Testis (tissue), 3 donors: ENCODE results near the gene ADPGK. TPM values are rescaled to one million over a fixed set of nuclear protein-coding genes. Genes with fewer than 3 reads are reported as not detected.

Source experiments
- DNase-seq: peaks from one replicate; pipeline ENCODE4 v3.0.0-alpha.2; 2019
- H3K27ac ChIP-seq, 2 donors: fragments of 200-600 bp; sonication (generic); one replicate each; pipeline ENCODE4 v1.5.1; 2019
- H3K27me3 ChIP-seq: fragments of 200-600 bp; sonication (generic); one replicate; pipeline ENCODE4 v1.5.1; 2019
- H3K36me3 ChIP-seq: fragments of 200-600 bp; sonication (generic); one replicate; pipeline ENCODE4 v1.5.1; 2017; ENCODE audit warnings: low read depth; ENCODE audit errors: missing control alignments
- H3K4me1 ChIP-seq: fragments of 200-600 bp; sonication (generic); one replicate; pipeline ENCODE4 v1.5.1; 2019
- H3K4me3 ChIP-seq, 2 donors: fragments of 200-600 bp; sonication (generic); one replicate each; pipeline ENCODE4 v1.5.1; 2017 to 2019
- H3K9me3 ChIP-seq: fragments of 200-600 bp; sonication (generic); one replicate; pipeline ENCODE4 v1.5.1; 2017
- POLR2A ChIP-seq: fragments of 450-650 bp; IDR thresholded peaks from one replicate; pipeline ENCODE4 v1.6.1; 2017; ENCODE audit warnings: antibody characterized with exemption, mild to moderate bottlenecking, moderate library complexity
- WGBS, 2 donors: methylation state at CpG; one replicate each; pipeline ENCODE4 v1.1.5; 2018; 5-methylcytosine and 5-hydroxymethylcytosine counted together
- intact Hi-C: fragments of 100-400 bp; cut with DNase I; formaldehyde crosslinking; loops from one replicate; pipeline ENCODE4 v1.15.1; 2023; ENCODE audit warnings: low total_unique reads
- polyA plus RNA-seq: library from polyadenylated mRNA; stranded (reverse); fragments of 350-450 nt; fragmentation: Illumina TruSeq; extraction: RNeasy Lipid Tissue Mini Kit (QIAGEN cat#74804); gene quantifications from one replicate; pipeline ENCODE4 v1.2.3, GENCODE V29; 2014; ENCODE audit warnings: low read depth, low replicate concordance; ENCODE audit not compliant: insufficient read depth
- total RNA-seq, 2 donors: library from RNA; depleted of rRNA; stranded (reverse); fragments of >200 nt; gene quantifications; one replicate each; pipeline ENCODE4 v1.2.3, GENCODE V29; 2016
- TF ChIP-seq, protein P1 (sequence below), 3 experiments: fragments of 450-650 bp in 2 of 3; fragments of 200-600 bp in 1 of 3; sonication (generic) in 1 of 3; IDR thresholded peaks; one replicate each; pipeline ENCODE4 v1.5.1; 2016 to 2019; ENCODE audit warnings: antibody characterized with exemption in 3 of 3, mild to moderate bottlenecking in 2 of 3, moderate library complexity in 1 of 3

ADPGK gene
- total and polyA plus RNA-seq, 3 donors from 2014 or later, result 39.1 to 59.9 (median 55.6) TPM

DNA sequence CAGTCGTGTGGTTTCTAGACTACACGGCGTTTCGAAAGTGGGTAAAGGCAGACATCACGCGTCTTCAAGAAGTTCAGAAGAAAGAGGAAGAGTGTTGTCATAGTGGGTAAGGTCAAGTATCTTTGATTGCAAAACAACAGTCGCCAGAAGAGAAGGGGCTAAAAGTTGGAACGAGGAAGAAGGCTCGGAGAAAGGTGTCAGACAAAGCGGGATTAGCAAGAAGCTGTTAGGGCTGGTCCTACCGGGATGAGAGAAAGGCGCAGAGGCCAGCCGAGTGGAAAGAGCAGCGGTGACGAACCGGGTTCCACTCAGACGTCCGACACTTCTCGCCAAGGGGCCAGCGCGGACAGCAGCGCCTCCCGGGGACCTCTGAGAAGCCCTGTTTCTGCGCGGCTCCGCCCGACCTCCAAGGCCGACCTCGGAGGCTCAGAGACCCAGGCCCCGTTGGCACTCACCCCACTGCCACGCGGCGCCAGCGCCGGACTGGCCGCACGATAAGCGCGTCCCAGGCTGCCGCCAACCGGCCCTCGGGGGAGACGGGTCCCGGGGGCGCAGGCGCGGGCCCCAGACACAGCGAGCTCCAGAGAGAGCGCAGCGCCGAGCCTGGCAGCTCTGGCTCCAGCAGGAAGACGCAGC lies 436 bp downstream of the ADPGK start:
- Histone ChIP-seq H3K4me1 (peaks cover 29% of the 10 kb centered on the region), H3K27me3 (no peaks in the 10 kb centered on the region)
- 0% methylated on average over 19 to 40 of the region's 52 CpGs for WGBS, 2 donors

DNA sequence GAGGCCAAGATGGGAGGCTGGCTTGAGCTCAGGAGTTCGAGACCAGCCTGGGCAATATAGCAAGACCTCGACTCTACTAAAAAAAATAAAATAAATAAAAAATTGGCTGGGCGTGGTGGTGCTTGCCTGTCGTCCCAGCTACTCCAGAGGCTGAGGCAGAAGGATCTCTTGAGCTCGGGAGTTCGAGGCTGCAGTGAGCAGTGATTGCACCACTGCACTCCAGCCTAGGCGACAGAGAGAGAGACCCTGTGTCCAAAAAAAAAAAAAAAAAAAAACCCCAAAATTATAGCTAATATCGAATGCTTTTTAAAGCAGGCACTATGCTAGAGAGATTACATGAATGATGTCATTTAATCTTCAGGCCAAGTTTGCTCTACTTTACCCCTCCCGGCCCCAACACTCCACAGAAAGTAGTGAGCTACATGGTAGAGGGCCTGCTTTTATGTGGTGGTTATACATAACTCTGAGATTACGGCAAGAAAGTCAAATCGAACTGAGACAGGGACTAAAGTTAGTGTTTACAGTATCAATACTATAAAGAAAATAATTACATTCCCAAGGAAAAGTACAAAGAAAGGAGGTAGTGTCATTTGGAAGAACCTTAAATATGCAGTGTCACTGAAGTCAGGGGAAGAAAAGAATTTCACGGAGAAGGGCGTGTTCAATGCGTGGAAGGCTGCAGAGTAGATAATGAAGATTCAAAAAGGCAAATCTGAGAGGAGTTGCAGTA lies 1.1 kb downstream of the ADPGK start:
- no peak for DNase-seq

More for the DNA sequence above, 436 bp downstream of the ADPGK start:
- no peaks in the 10 kb centered on the region for H3K36me3 ChIP-seq
- peak; percentile 56 for DNase-seq
- peak overlapping the region; percentile 97 to 99 for H3K4me3 ChIP-seq
- TF ChIP-seq POLR2A, result no peak
- TF ChIP-seq, protein P1, sequence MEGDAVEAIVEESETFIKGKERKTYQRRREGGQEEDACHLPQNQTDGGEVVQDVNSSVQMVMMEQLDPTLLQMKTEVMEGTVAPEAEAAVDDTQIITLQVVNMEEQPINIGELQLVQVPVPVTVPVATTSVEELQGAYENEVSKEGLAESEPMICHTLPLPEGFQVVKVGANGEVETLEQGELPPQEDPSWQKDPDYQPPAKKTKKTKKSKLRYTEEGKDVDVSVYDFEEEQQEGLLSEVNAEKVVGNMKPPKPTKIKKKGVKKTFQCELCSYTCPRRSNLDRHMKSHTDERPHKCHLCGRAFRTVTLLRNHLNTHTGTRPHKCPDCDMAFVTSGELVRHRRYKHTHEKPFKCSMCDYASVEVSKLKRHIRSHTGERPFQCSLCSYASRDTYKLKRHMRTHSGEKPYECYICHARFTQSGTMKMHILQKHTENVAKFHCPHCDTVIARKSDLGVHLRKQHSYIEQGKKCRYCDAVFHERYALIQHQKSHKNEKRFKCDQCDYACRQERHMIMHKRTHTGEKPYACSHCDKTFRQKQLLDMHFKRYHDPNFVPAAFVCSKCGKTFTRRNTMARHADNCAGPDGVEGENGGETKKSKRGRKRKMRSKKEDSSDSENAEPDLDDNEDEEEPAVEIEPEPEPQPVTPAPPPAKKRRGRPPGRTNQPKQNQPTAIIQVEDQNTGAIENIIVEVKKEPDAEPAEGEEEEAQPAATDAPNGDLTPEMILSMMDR (IDR thresholded peaks at IDR 0.05), result no peak
- intact Hi-C loops, result loop anchor here (5.0 kb wide), 1 partner anchor 294 kb away; no protein-coding TSS in a partner anchor
- H3K27ac ChIP-seq, result peak overlapping the region; percentile 85 to 94
- H3K9me3 ChIP-seq, result no peaks in the 10 kb centered on the region

DNA sequence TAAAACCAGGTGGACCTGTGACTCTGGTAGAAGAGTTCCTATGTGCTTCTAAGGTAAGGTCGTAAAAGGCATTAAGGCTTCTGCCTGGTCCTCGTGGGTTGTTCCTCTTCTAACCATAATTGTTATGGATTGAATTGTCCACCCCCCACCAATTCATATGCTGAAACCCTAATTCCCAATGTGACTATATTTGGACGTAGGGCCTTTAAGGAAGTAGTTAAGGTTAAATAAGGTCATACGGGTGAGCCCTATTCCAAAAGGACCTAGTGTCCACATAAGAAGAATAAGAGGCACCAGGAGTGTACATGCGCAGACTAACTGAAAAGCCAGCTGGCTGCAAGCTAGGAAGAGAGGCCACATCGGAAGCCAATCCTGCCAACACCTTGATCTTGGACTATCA lies 1.9 kb downstream of the ADPGK start:
- Histone ChIP-seq H3K27ac (no peak overlapping the region), H3K9me3 (no peaks in the 10 kb centered on the region), H3K4me3 (no peak overlapping the region), H3K27me3 (no peaks in the 10 kb centered on the region), H3K36me3 (no peaks in the 10 kb centered on the region), H3K4me1 (peaks cover 29% of the 10 kb centered on the region)
- no peak for TF ChIP-seq POLR2A
- 77 to 80% methylated on average over 6 of the region's 6 CpGs for WGBS, 2 donors
- DNase-seq, result no peak
- intact Hi-C loops, result loop anchor here (5.0 kb wide), 1 partner anchor 296 kb away; no protein-coding TSS in a partner anchor

More for the DNA sequence above, 1.1 kb downstream of the ADPGK start:
- Histone ChIP-seq H3K36me3 (no peaks in the 10 kb centered on the region), H3K4me1 (peaks cover 29% of the 10 kb centered on the region), H3K27me3 (no peaks in the 10 kb centered on the region), H3K9me3 (no peaks in the 10 kb centered on the region), H3K27ac (peak overlapping the region; percentile 85 to 94), H3K4me3 (peak overlapping the region; percentile 97 to 99)
- 34 to 41% methylated on average over 14 of the region's 14 CpGs for WGBS, 2 donors
- intact Hi-C loops, result loop anchor here (5.0 kb wide), 1 partner anchor 295 kb away; no protein-coding TSS in a partner anchor
- TF ChIP-seq POLR2A, result no peak
- TF ChIP-seq, protein P1 (IDR thresholded peaks at IDR 0.05), result no peak

DNA sequence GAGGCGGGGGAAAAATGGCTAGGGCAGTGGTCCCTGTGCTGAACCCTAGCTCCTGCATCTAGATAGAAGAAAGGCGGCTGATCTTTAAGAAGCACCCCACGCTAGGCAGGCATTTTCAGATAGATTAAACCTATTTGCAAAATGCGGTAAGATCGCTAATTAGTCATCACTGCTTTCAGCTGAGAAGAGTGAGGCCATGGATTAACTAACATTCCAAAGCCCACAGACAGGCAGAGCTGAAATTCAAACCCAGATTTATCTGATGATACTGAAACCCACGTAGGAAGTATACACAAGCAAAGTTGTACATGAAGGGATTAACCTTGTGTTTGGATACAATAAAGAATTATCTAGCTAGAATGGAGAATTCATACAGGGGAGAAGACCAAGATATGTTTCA lies 4.8 kb downstream of the ADPGK start:
- TF ChIP-seq, protein P1 (IDR thresholded peaks at IDR 0.05), result no peak
- TF ChIP-seq POLR2A, result no peak
- H3K9me3 ChIP-seq, result no peaks in the 10 kb centered on the region
- H3K36me3 ChIP-seq, result no peaks in the 10 kb centered on the region
- no peak overlapping the region for H3K27ac ChIP-seq
- 74 to 82% methylated on average over 6 of the region's 6 CpGs for WGBS, 2 donors
- peaks cover 7% of the 10 kb centered on the region for H3K4me1 ChIP-seq
- H3K4me3 ChIP-seq, result no peak overlapping the region
- intact Hi-C loops, result no loop called here
- no peak for DNase-seq
- no peaks in the 10 kb centered on the region for H3K27me3 ChIP-seq

DNA sequence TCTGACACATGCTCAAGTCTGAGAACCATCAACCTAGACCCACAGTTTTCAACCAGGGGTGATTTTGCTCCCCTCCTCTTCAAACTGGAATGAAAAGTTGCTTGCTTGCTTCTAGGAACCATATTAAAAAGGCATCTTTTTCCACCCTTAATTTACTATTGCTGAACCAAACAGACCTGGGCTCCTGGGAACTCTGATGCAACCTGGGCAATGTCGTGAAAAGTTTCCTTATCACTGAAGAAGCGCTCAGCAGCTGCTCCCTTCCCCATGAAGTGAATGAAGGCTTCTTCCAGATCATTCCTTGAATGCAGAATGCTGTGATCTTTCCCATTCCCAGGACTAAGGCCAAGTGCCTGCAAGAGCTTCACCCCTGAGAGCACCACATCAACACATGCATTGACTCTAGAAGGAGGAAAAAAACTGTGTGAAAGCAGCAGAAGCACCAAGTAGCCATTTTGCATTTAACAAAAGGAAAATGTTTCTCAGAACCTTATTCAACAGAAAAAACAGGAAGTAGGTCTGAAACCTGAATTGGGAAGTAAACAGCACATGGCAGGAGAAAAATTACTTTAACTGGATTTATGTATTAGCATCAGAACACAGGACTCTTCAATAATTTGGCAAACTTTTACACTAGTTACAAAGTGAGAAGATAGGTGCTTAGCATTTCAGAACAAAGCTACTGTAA lies 8.7 kb downstream of the ADPGK start:
- H3K27ac ChIP-seq, result no peak overlapping the region
- no peaks in the 10 kb centered on the region for H3K9me3 ChIP-seq
- WGBS, 2 donors, result 79 to 90% methylated on average over 2 of the region's 2 CpGs
- intact Hi-C loops, result no loop called here
- no peak for TF ChIP-seq POLR2A
- TF ChIP-seq, protein P1 (IDR thresholded peaks at IDR 0.05), result no peak
- H3K4me1 ChIP-seq, result no peaks in the 10 kb centered on the region
- H3K27me3 ChIP-seq, result no peaks in the 10 kb centered on the region
- H3K36me3 ChIP-seq, result no peaks in the 10 kb centered on the region
- no peak for DNase-seq
- no peak overlapping the region for H3K4me3 ChIP-seq
